HG03432 (cell line): Measurements from ENCODE around the gene MRPL14.
"Not testable (repeated sequence)": the region's sequence is repeated elsewhere in the genome, so short reads cannot be mapped to it uniquely, and the experiment has no call there.

Experiments used
- ATAC-seq: cut with Tn5 transposase; IDR thresholded peaks from one replicate; pipeline ENCODE4 v1.9.1; 2021; ENCODE audit warnings: mild to moderate bottlenecking, moderate library complexity; ENCODE audit not compliant: unreplicated experiment

MRPL14 gene

DNA sequence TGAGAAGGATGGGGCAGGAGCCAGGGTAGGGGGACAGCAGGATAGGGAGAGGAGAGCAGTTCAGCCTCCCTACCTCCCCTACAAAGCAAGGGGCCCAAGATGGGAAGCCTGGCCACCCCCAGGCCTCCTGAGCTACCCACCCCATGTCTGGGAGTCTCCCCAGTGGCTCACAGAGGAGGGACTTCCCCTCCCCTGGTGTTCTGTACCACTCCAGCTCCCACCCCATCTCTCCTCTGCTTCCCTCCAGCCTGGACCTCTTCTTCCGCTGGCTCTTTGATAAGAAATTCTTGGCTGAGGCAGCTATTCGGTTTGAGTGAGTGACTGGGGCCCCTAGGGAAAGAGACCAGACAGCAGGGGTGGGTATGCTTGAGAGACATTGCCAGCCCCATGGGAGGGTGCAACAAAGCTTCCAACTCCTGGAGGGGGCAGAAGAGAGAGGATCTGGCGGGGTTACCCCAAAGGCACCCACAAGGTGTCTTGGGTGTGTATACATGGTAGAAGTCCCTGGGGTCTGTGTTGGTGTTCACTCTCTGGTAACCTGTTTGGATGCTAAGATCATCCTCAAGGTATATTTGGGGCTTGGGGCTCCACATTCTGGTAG lies 23.2 kb upstream of the MRPL14 start:
- ATAC-seq = no peak

- no peak for ATAC-seq
These were observed 22.2 kb upstream of the MRPL14 start for GRCh38 chr6:44149369-44150012.

DNA sequence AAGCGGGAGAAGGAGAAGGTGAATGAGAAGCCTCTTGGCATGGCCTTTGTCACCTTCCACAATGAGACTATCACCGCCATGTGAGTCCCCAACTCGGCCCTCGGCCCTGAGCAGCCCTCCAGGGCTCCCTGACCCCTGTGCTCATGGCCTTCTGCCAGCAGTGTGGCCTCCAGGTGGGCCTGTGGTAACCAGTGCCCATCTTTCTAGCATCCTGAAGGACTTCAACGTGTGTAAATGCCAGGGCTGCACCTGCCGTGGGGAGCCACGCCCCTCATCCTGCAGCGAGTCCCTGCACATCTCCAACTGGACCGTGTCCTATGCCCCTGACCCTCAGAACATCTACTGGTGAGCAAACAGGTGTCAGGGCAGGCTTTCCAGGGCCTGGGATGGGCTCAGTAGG lies 21.1 kb upstream of the MRPL14 start:
- ATAC-seq = no peak

- ATAC-seq = no peak
These were observed 20.0 kb upstream of the MRPL14 start for GRCh38 chr6:44147256-44147655.

DNA sequence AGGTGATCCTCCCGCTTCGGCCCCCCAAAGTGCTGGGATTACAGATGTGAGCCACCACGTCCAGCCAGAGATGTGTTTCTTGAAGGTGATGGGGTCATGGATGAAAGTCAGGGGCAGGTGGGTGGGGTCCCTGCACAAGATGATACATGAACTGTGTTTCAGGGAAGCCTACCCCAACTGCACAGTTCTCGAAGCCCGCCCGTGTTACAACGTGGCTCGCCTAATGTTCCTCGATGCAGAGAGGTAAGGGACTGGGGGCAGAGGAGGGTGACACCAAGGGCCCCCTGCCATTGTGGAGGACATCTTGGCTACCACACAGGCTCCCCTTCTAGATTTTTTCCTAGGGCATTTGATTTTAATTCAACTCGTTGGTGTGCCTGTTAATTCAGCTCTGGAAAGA lies 19.4 kb upstream of the MRPL14 start:
- no peak for ATAC-seq

DNA sequence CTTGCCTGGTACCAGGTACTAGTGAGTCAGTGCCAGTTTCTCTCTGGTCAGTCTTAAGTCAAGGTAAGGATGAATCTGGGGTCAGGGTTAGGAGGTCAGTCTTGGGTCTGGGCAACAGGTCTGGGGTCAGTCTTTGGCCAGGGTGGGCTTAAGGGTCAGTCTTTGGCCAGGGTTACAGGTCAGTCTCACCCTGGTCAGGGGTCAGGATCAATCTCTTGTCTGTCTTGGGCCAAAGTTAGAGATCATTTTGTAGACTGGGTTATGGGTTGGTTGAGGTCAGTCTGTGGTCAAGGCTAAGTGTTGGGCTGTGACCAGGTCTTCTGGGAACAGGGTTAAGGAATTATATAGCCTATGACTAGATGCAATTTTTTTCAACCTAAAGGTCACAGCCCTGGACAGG lies 18.6 kb upstream of the MRPL14 start:
- ATAC-seq = no peak

GRCh38 chr6:44144536-44144935 lies 17.3 kb upstream of the MRPL14 start:
- not testable (repeated sequence) for ATAC-seq

- no peak for ATAC-seq
These were observed 16.5 kb upstream of the MRPL14 start for GRCh38 chr6:44143731-44144130.

DNA sequence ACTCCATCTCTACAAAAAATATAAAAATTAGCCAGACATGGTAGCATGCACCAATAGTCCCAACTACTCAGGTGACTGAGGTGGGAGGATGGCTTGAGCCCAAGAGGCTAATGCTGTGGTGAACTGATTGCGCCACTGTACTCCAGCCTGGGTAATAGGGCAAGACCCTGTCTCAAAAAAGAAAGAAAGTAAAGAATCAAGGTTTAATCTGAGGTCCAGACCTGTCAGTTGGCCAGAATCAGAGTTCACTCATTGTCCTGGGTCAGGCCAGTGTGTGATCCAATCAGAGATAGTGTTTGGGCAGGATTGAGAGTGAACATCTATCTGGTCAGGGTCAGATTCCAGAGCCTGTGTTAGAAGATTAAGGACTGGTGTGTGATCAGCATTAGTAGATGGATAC lies 15.6 kb upstream of the MRPL14 start:
- ATAC-seq = no peak

GRCh38 chr6:44139351-44139743 lies 12.1 kb upstream of the MRPL14 start:
- ATAC-seq = no peak

GRCh38 chr6:44138717-44139350 lies 11.6 kb upstream of the MRPL14 start:
- ATAC-seq = no peak

DNA sequence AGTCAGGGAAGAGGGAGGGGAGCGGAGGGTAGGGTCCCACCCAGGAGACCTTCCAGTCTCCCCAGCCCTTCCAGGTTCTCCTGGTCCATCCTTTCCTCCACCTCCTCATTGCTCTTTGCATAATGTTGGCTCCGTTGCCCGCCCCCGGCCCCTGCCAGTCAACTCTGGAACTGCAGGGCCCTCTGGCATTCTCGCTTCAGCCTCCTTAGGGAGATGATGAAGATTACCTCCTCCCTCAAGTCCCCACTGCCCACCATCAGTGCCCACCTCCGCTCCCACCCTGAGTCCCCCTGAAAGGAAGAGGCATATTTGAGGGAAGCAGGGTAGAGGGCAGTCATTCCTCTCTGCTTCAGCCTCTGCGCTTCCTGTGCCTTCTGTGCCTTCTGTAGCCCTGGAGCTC lies 8.6 kb upstream of the MRPL14 start:
- ATAC-seq = no peak

GRCh38 chr6:44135173-44135758 lies 8.0 kb upstream of the MRPL14 start:
- ATAC-seq = no peak

- ATAC-seq = no peak
These were observed 6.9 kb upstream of the MRPL14 start for GRCh38 chr6:44133981-44134711.

DNA sequence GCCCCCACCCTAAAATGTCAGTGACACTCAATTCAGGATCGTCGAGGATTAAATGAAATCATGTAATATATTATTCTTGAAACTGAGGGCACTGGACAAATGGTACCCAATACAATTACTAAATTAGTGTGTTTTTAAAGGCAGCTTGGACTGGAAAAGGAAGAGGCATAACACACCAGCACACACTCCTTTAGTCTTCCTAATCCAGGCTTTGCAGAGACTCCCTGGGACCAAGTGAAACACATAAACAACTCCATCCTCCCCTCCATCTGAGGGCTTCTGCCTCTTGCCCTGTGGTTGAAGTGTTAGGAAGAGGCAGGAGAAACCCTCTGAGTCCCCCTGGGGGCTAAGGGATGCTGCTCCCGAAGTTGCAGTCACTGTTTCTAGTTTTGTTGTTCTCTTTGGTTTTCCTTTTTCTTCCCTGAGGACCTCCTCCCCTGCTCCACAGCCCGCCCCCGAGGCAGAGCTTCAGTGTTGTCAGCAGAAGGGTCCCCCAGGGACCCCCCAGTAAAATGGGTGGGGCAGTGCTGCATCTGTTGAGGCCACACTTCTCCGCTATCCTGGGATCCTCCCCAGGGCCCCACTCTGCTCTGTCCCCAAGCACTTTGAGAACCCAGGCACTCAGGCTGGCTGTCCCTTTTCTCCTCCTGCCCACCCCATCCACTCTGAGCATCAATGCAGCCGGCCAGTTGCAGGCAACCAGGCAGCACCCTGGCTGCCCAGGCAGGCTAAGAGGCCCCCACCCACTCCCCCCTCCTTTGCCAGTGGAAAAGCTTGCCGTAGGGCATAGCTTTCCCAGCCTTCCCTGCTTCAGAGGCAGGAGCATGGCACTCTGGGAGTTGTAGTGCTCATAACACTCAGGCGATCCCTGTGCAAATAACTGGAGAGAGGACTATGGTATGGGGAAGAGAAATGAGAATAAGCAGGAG lies 6.0 kb upstream of the MRPL14 start:
- ATAC-seq = no peak

DNA sequence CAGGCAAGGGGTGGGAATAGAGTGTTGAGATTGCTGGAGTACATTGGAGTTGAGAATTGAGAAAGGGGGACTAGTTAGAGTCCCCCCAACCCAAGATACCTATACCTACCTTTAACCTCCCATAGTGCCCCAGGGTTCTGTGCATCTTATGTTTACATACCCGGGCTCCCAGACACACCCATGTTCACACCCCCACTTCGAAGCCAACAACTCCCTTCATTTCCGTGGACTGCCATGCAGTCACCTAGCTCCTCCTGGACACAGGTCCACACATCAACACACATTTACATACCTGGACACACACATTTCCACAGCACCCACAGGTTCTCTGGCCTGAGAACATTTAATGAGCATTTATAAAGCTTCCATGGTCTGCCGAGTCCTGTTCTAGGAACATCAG lies 5.2 kb upstream of the MRPL14 start:
- ATAC-seq = no peak

- no peak for ATAC-seq
These were observed 4.6 kb upstream of the MRPL14 start for GRCh38 chr6:44131892-44132291.

DNA sequence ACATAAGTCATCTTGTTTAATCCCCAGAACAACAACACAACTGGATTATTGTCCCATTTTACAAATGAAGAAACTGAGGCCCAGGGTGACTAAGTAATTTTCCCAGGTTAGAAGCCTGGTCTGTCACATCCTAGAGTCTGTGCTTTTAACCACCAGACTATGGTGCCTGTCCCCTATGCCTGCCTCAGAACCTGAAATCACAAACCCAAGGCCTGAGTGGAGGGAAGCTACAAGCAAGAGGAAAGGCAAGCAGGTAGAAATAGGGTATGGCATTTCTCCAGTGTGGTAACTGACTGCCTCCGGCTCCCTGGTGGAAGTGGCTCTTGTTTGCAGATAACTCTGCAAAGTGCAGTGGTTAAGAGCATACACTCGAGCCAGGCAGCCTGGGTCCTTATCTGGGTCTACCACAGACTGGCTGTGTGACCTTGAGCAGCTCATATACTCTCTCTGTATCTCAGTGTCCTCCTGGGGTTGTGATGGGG lies 2.6 kb upstream of the MRPL14 start:
- no peak for ATAC-seq

- peak; percentile 25 for ATAC-seq
These were observed 1.0 kb upstream of the MRPL14 start for GRCh38 chr6:44128020-44128917.
